Activated CD4-positive, alpha-beta T cell treated with anti-CD3 and anti-CD28 coated beads, Interleukin-2, amount 10 ng/mL, durations not matched to agents 24 days and 14 days (primary cell): ENCODE data around the gene STK11IP. TPM values are rescaled to one million over a fixed set of nuclear protein-coding genes. Genes with fewer than 3 reads are reported as not detected.
"Not testable (repeated sequence)": the region's sequence is repeated elsewhere in the genome, so short reads cannot be mapped to it uniquely, and the experiment has no call there.

Experiments used
- DNase-seq: peaks from one replicate; pipeline ENCODE4 v3.0.0; 2022
- H3K27ac Mint-ChIP-seq: one replicate; pipeline ENCODE4 v1.8.0; 2022; ENCODE audit warnings: mild to moderate bottlenecking, mixed read lengths
- H3K27me3 Mint-ChIP-seq: one replicate; pipeline ENCODE4 v1.8.0; 2022; ENCODE audit warnings: mixed read lengths
- H3K36me3 Mint-ChIP-seq: one replicate; pipeline ENCODE4 v1.8.0; 2022; ENCODE audit warnings: low read depth, mild to moderate bottlenecking, mixed read lengths
- H3K4me1 Mint-ChIP-seq: one replicate; pipeline ENCODE4 v1.8.0; 2021; ENCODE audit warnings: mixed read lengths
- H3K4me3 Mint-ChIP-seq: one replicate; pipeline ENCODE4 v1.8.0; 2022; ENCODE audit warnings: mild to moderate bottlenecking, moderate library complexity, mixed read lengths
- H3K9me3 Mint-ChIP-seq: one replicate; pipeline ENCODE4 v1.8.0; 2021; ENCODE audit warnings: mixed read lengths
- intact Hi-C: fragments of 100-400 bp; cut with micrococcal nuclease; formaldehyde crosslinking; loops from one replicate; pipeline ENCODE4 v1.15.1; 2023
- total RNA-seq: library from RNA; stranded (reverse); gene quantifications from 2 replicates; pipeline ENCODE4 v1.2.3, GENCODE V29; 2022

STK11IP gene
- total RNA-seq, 1 donor from 2014 or later = 35.0 TPM

- Mint-ChIP-seq H3K9me3 (no peaks in the 10 kb centered on the region), H3K27ac (no peak overlapping the region), H3K4me1 (no peaks in the 10 kb centered on the region), H3K36me3 (no peaks in the 10 kb centered on the region), H3K4me3 (no peak overlapping the region), H3K27me3 (peaks cover 25% of the 10 kb centered on the region)
- intact Hi-C loops = no loop called here
- DNase-seq = no peak
Measured at GRCh38 chr2:219648176-219648575, 50.5 kb downstream of the STK11IP start.

- DNase-seq = no peak
- intact Hi-C loops = no loop called here
- no peak overlapping the region for H3K4me3 Mint-ChIP-seq
- H3K27me3 Mint-ChIP-seq = peaks cover 31% of the 10 kb centered on the region
- no peaks in the 10 kb centered on the region for H3K9me3 Mint-ChIP-seq
- no peak overlapping the region for H3K27ac Mint-ChIP-seq
- no peaks in the 10 kb centered on the region for H3K36me3 Mint-ChIP-seq
- no peaks in the 10 kb centered on the region for H3K4me1 Mint-ChIP-seq
Measured at GRCh38 chr2:219648963-219649362, 51.3 kb downstream of the STK11IP start.

- Mint-ChIP-seq H3K27me3 (peaks cover 39% of the 10 kb centered on the region), H3K4me1 (no peaks in the 10 kb centered on the region), H3K4me3 (no peak overlapping the region), H3K9me3 (no peaks in the 10 kb centered on the region), H3K27ac (no peak overlapping the region), H3K36me3 (no peaks in the 10 kb centered on the region)
- intact Hi-C loops = no loop called here
- DNase-seq = no peak
Measured at GRCh38 chr2:219650426-219651248, 53.0 kb downstream of the STK11IP start.

GRCh38 chr2:219651656-219652055, 54.0 kb downstream of the STK11IP start:
- H3K36me3 Mint-ChIP-seq, intact Hi-C loops, H3K4me1 Mint-ChIP-seq: not testable (repeated sequence)

GRCh38 chr2:219656526-219656925, 58.9 kb downstream of the STK11IP start:
- no peaks in the 10 kb centered on the region for H3K36me3 Mint-ChIP-seq
- peaks cover 39% of the 10 kb centered on the region for H3K27me3 Mint-ChIP-seq
- no peak overlapping the region for H3K27ac Mint-ChIP-seq
- H3K4me3 Mint-ChIP-seq = no peak overlapping the region
- H3K4me1 Mint-ChIP-seq = no peaks in the 10 kb centered on the region
- intact Hi-C loops = no loop called here
- no peaks in the 10 kb centered on the region for H3K9me3 Mint-ChIP-seq
- DNase-seq = no peak

More at GRCh38 chr2:219651656-219652055, 54.0 kb downstream of the STK11IP start:
- DNase-seq, H3K9me3 Mint-ChIP-seq, H3K4me3 Mint-ChIP-seq, H3K27ac Mint-ChIP-seq: not testable (repeated sequence)
- H3K27me3 Mint-ChIP-seq = peaks cover 45% of the 10 kb centered on the region

- Mint-ChIP-seq H3K36me3 (no peaks in the 10 kb centered on the region), H3K27ac (no peak overlapping the region), H3K9me3 (no peaks in the 10 kb centered on the region), H3K27me3 (peaks cover 27% of the 10 kb centered on the region), H3K4me1 (no peaks in the 10 kb centered on the region), H3K4me3 (no peak overlapping the region)
- DNase-seq = no peak
- intact Hi-C loops = no loop called here
Measured at GRCh38 chr2:219658196-219658846, 60.7 kb downstream of the STK11IP start.

GRCh38 chr2:219658874-219659273, 61.2 kb downstream of the STK11IP start:
- H3K27ac Mint-ChIP-seq = no peak overlapping the region

GRCh38 chr2:219661197-219661954, 63.7 kb downstream of the STK11IP start:
- intact Hi-C loops = no loop called here
- no peak overlapping the region for H3K4me3 Mint-ChIP-seq
- no peak overlapping the region for H3K27ac Mint-ChIP-seq
- H3K27me3 Mint-ChIP-seq = peaks cover 12% of the 10 kb centered on the region
- no peaks in the 10 kb centered on the region for H3K9me3 Mint-ChIP-seq
- no peaks in the 10 kb centered on the region for H3K36me3 Mint-ChIP-seq
- no peak for DNase-seq
- no peaks in the 10 kb centered on the region for H3K4me1 Mint-ChIP-seq

More at GRCh38 chr2:219658874-219659273, 61.2 kb downstream of the STK11IP start:
- H3K36me3 Mint-ChIP-seq = no peaks in the 10 kb centered on the region
- peaks cover 24% of the 10 kb centered on the region for H3K27me3 Mint-ChIP-seq
- H3K4me3 Mint-ChIP-seq = no peak overlapping the region
- no peaks in the 10 kb centered on the region for H3K4me1 Mint-ChIP-seq
- no peak for DNase-seq
- H3K9me3 Mint-ChIP-seq = no peaks in the 10 kb centered on the region
- intact Hi-C loops = no loop called here

GRCh38 chr2:219661955-219662395, 64.3 kb downstream of the STK11IP start:
- Mint-ChIP-seq H3K36me3 (no peaks in the 10 kb centered on the region), H3K27me3 (peaks cover 7% of the 10 kb centered on the region), H3K4me3 (no peak overlapping the region), H3K4me1 (no peaks in the 10 kb centered on the region), H3K27ac (no peak overlapping the region), H3K9me3 (no peaks in the 10 kb centered on the region)
- intact Hi-C loops = no loop called here
- DNase-seq = no peak

GRCh38 chr2:219662566-219662965, 64.9 kb downstream of the STK11IP start:
- intact Hi-C loops = no loop called here
- Mint-ChIP-seq H3K27ac (no peak overlapping the region), H3K4me1 (no peaks in the 10 kb centered on the region), H3K9me3 (no peaks in the 10 kb centered on the region), H3K27me3 (peaks cover 5% of the 10 kb centered on the region), H3K4me3 (no peak overlapping the region), H3K36me3 (no peaks in the 10 kb centered on the region)
- DNase-seq = no peak

- DNase-seq = no peak
- no peaks in the 10 kb centered on the region for H3K4me1 Mint-ChIP-seq
- no peak overlapping the region for H3K4me3 Mint-ChIP-seq
- H3K36me3 Mint-ChIP-seq = no peaks in the 10 kb centered on the region
- no peak overlapping the region for H3K27ac Mint-ChIP-seq
- intact Hi-C loops = no loop called here
- no peaks in the 10 kb centered on the region for H3K9me3 Mint-ChIP-seq
- H3K27me3 Mint-ChIP-seq = peaks cover 2% of the 10 kb centered on the region
Measured at GRCh38 chr2:219663116-219663762, 65.6 kb downstream of the STK11IP start.

- Mint-ChIP-seq H3K4me3 (no peak overlapping the region), H3K9me3 (no peaks in the 10 kb centered on the region), H3K36me3 (no peaks in the 10 kb centered on the region), H3K27ac (no peak overlapping the region), H3K4me1 (no peaks in the 10 kb centered on the region), H3K27me3 (peaks cover 2% of the 10 kb centered on the region)
- DNase-seq = no peak
- intact Hi-C loops = no loop called here
Measured at GRCh38 chr2:219664041-219664440, 66.4 kb downstream of the STK11IP start.

GRCh38 chr2:219664944-219665343, 67.3 kb downstream of the STK11IP start:
- DNase-seq = no peak
- Mint-ChIP-seq H3K27me3 (peaks cover 8% of the 10 kb centered on the region), H3K4me1 (no peaks in the 10 kb centered on the region), H3K9me3 (no peaks in the 10 kb centered on the region), H3K27ac (no peak overlapping the region), H3K36me3 (no peaks in the 10 kb centered on the region), H3K4me3 (no peak overlapping the region)
- intact Hi-C loops = no loop called here
